ENCODE results near the gene FGD6.
"Not testable (repeated sequence)": the region's sequence is repeated elsewhere in the genome, so short reads cannot be mapped to it uniquely, and the experiment has no call there.

The FGD6 gene

DNA sequence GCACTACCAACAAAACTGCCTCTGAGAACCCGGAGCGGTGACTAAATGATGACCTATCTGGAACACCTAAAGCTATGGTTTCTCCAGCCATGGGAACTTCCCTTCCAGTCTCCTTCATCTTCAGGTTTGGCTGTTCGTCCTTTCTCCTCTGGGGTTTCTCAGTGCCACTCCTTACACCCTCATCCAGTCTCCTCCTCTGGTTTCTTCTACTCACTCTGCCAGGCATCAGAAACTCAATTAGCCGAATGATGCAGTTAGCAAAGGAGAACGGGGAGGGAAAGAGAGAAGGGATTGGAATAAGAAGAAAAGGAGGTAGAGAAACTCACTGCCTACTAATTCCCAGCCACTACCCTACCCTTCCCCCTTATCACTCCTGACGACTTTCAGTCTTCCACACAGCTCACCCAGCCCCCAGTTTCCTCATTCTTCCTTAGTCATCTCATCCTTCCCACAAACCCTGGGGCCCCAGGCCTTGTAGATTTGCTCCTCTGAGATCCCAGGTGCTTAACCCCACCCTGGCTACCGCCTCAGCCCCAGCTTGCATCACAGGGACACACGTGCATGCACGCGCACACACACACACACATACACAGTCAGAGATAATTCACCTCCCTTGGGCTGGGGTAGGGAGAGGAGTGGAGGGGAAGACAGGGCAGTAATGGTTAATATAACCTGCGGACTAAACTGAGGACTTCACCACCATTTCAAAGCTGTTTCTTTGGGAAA is 13.0 kb downstream of the FGD6 start:
- no peak for DNase-seq

DNA sequence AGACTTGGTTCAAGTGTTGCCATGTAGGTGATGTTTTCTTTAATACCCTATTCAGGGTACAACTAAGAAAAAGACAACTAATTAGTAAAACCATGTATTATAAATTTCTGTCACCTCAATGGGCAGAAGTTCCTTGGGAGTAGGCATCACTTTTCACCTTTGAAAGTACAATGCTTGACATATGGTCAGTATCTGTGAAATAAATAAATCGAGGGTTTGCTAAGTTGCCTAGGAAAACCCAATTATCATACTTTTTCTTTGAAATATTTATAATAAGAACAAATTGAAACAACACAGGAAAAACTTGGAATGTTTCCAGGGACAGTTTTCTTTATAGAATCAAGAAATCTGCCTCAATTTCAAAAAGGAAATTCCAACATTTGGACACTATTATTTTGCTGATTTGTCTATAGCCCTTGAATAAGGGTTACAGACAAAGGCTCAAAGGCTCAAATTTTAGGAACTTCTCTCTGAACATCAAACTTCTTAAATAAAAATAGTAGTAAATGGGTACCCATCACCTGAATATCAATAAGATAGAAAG is 13.7 kb downstream of the FGD6 start:
- no peak for DNase-seq

DNA sequence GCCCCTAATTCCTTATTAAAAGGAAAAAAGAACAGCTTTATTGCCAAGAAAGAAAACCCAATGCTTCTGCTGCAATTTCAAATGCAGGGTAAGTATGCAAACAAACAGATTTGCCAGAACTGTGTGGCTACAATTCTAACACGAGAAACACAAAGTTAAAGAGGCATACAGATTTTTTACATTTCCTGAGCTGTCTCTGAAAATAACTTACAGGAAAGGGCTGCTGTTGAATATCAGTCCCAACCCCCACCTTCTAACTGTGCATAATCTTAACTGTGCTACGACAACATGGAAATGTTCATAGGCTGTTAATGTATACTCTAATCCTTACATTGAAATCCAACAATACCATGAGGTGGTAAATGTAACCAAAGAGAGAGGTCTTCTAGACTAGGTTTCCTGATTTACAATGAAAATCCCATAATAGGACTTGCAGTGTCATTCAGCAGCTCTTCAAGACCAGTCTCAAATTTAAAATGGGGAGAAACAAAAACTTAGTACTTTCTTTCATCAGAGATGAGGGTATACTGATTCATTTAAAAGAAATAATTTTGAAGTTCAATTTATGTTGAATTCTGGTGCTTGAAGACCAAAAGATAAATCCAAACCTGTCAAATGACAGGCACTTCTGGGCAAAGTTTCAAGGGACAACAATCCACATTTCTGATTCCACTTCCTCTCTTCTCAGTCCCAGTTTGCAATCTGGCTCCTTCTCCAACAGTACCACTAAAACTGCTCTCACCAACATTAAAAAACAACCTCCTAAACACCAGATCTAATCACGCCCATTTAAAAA is 14.4 kb downstream of the FGD6 start:
- no peak for DNase-seq

DNA sequence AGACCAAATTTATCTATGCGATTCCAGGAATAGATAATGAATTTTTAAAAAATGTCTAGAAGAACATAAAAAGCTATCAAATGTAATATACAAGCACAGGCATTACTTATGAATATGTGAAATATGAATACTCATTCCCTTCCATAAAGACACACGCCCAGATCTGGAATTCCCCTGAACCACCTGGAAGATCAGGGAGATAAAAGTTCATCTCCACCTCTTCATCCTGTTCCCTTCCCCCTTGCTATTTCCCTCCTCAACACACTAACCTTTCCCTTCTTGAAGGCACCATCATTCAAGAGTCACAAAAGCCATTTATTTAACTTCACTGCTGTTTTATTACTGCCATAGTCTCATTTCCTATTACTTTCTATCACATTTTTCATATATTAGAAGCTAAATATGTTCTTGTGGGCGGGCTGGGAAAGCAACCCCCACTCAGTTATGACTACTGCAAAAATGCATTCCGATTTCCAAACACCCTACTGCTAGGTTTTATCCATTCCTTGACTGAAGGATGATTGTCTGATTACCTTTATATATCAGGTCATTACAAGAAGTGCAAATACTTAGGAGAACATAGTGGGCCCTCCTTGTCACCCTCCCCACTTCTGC is 16.1 kb downstream of the FGD6 start:
- DNase-seq = no peak

DNA sequence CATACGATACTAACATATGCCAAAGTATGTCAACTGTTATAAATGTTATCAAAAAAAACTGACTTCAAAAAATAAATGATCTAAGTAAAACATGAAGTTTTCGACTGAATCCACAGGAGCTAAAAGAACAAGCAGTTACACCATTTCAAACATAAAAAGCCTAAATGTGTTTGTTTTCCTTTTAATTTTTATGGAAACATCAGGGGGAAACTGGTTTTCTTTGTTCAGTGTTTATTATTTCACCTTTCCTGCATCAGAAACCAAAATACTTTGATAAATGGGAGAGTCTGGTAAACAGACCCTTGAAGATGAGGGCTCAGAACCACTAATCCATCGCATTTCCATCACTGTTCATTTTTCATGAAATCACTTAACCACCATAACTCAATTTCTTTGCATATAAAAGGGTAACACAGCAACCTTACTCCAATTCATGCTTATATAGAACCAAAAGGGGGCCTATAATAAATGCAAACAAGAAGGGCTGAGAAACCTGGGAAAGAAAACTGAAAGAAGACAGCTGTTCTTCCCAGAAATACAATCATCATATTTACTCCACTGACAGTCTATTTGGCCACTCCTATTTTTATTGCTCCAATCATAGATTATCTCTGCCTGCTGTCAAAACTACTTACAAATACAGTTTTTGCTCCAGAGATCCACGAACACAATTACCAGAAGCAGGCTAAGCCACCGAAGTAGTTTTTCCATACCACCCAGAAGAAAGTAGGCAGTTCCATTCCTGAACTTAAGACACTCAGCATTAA is 17.0 kb downstream of the FGD6 start:
- no peak for DNase-seq

DNA sequence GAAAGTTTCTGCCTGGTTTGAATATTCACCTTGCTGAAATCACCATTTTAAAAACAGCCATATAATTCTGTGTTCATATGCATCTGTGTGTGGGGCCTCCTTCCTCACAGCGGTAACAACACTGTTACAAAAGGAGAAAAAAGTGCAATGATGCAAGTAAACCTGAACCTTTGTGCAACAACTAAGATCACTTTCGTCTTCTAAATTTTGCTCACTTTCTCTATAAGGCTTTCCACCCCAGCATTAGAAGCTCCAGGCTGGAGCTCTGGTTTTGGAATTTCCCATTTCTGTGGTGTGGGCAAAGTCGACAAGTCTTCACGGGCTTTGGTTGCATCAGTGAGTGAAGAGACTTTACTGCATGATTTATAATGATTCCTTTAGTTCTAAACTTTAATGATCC is 18.4 kb downstream of the FGD6 start:
- no peak for DNase-seq

DNA sequence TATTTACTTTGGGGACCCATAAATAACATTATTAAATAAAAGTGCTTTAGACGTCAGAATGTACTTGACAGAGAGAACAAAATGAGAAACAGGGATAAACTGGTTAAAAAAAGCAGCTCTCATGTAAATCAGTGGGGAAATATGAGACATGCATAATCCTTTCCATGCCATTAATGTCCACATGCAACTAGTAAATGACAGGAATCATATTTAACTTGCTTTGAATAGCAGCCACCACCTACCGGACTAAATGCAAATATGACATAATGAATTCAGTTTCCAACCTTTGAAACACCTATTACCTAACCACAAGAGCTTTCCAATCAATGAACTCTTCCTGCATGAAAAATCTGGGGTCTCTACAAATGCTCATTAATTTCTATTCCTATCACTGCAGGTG is 19.6 kb downstream of the FGD6 start:
- no peak for DNase-seq

DNA sequence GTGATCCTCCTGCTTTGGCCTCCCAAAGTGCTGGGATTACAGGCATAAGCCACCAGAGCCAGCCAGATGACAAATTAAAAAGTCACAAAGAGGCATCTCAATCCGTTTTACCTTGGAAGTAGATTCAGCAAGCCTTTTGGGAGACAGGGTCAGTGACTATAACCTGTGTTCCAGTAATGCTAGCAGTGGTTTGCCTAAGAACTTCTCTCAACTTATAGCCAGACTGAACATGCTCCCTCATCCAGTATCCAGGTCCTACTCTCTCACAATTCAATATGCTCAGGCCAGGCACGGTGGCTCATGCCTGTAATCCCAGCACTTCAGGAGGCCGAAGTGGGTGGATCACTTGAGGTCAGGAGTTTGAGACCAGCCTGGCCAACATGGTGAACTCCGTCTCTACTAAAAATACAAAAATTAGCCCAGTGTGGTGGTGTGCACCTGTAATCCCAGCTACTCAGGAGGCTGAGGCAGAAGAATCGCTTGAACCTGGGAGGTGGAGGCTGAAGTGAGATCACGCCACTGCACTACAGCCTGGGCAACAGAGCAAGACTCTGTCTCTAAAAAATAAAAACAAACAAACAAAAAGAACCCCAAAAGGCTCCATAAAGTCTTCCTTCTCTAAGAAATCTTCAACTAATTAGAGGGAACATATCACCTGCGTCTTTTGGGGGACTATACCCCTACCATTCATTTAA is 20.2 kb downstream of the FGD6 start:
- DNase-seq = not testable (repeated sequence)

DNA sequence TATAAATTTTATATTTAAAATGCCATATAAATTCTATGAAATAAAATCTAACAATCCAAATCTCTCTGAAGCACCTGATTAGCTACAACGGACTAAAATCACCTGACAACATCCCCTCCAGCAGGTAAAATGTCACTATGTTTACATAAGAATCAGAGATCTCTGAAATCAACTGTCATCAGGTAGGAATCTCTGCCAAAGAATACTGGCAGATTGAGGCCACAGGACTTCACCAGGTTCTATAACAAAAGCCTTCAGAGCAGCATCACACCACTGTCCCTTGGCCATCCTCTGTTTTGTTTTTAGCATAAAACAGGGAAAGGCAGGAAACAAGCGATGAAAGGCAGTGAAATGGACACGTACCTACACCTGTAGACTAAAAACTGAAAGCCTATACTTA is 22.1 kb downstream of the FGD6 start:
- no peak for DNase-seq

DNA sequence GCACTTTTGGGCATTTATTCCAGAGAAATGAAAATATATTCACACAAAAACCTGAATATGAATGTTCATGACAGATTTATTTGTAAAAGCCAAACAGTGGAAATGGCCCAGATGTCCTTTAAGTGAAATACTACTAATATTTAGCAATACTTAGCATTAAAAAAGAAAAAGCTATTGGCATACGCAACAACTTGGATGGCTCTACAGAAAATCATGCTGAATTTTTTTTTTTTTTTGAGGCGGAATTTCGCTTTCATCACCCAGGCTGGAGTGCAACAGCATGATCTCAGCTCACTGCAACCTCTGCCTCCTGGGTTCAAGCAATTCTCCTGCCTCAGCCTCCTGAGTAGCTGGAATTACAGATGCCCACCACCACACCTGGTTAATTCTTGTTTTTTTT is 24.1 kb downstream of the FGD6 start:
- no peak for DNase-seq

DNA sequence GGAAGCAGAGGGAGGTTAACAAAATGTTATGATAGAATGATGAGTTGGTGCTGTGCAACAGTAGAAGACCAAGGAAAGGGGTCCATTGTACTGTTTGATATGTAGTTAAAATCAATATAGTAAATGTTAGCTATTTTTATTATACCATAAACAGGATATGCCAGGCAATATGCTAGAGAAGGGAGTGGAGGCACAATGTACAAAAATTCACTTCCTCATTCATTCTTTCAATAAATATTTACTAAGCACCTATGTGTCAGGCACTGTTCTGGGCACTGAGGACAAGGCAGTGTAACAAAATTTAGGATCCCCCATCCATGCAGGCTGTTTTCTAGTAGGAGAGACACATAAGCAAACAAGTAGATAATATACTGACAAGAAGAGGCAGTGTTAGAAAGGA is 25.0 kb downstream of the FGD6 start:
- DNase-seq = no peak

DNA sequence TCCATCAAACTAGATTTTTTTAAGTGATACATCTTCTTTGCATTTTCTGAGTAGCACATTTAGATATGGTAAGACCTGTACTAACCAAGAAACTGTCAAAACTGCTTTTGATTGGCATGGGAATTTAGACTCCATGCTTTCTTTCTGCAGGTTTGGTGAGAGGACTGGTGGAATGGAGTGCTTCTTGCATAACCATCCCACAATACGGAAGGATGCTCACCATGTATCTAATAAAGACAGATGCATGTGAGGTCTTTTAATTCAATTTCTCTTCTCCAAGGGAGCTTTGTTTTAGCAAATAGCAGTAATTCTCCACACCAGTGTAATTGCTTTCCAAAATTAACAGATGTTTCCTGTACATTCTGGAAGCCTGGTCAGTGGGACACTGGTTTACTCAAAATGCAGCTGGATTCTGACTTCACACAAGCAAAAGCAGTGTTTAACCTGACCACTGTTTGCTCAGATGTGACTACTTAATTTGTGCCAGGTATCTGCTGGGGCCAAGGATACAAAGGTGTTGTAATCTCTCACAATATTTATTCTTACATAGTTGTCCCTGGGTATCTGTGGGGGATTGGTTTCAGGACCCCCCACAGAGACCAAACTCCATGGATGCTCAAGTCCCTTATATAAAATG is 26.1 kb downstream of the FGD6 start:
- no peak for DNase-seq

DNA sequence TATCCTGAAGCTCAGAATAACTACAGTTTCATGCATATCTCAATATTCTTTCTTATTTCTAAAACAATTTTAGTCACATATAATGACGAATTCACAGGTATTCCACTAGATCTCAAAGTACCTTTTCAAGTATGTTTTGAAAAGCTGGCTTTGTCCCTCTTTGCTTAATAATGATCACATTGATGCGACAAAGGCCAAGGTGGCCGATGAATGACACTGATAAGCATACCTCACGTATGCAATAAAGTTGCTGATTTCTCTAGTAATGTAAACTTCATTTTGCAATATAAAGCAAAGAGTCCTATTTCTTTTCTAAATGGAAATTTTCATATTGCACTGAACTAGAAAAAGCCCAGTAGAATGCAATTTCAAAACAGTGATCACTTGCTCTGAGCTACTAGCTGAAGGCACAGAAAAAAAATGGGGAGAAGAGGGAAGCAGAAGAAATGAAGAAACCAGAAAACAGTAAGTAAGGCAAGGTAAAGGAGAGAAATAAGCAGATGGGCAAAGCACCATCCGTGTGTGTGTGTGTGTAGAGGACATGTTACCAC is 29.3 kb downstream of the FGD6 start:
- no peak for DNase-seq

DNA sequence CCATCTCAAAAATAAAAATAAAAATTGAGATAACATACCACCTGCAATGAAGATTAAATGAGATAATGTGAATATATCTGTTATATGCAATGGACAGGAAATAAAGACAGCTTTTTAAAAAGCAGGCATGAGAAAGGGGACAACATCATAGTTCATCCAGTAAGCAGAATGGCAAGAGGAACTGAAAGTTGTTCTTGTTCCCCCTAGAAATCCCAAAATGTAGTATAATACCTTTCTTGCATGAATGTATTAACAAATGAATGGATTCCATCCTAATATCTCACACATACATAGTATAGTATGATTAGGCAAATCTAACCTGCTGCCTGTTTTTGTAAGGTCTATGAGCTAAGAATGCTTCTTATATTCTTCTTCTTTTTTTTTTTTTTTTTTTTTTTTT is 31.4 kb downstream of the FGD6 start:
- DNase-seq = no peak

DNA sequence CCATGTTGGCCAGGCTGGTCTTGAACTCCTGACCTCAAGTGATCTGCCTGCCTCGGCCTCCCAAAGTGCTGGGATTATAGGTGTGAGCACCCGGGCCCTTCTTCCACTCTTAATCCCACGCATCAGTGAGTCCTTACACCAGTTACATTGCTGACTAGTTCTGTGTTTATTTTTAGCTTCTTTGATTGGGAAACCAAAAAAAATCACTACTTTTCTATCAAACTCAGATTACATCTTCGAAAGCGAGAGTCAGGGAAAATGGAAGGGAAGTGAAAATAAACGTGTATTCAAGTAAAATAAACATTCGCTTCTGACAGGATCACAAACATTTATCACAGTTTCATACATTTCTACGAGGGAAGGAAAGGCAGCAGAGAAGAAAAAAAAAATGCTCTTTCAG is 32.2 kb downstream of the FGD6 start:
- DNase-seq = no peak

DNA sequence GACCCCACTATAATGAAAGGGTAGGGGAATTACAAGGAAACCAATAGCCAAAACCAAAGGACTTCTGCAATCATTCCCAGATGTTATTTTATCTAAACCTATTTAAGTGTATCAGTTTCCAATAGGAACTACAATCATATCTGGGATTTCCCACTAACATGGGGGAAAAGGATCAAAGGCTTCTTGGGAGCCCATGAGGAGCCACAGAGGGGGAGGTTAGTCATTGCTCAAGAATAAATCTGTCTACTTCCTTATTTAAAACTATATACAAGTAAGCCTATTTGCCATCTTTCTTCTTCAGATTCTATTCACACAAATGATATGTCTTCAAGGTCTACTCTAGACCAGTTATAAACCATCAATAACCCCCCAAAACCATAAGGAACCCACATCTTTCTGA is 33.1 kb downstream of the FGD6 start:
- no peak for DNase-seq

DNA sequence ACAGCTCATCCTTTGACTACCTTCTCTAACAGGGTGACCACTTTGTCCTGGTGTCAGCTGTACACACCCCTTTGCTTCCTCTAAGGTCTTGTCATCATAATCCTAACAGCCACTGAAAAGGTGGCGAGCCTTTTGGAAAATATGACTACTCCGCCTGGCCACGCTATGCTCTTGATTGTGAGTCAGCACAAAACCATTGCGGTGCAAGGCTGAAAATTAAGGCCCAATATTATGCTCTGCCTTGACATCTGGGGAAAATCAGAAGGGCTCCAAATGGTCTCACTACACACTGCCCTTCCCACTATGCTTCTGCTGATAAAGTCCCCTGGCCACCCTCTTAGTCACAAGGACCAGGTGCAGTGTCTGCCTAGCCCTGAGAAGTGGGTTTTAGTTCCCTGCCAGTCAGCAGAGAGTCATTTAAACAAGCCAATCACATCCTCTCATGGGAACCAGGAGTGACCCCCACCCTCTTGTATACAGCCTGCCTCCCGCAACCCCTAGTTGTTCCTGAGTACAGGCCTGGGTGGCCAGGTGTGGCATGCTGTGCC is 34.3 kb downstream of the FGD6 start:
- DNase-seq = no peak

DNA sequence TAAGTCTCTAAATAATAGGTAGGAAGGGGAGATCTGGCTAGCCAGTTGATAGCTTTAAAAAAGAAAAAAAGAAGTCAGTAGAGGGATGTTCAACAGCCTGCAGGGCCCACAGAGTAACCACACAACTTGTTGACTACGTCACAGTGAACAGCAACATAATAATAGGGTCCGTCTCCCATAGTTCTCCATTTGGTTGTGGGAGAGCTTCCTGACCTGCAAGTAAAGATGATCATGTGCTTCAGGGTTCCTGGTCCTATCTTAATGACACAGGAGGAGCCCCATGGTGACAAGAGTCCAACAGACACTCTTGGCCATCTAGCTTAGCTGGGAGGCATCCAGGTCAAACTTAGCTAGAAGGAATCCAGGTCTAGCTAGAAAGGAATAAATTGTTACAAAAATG is 36.2 kb downstream of the FGD6 start:
- no peak for DNase-seq

DNA sequence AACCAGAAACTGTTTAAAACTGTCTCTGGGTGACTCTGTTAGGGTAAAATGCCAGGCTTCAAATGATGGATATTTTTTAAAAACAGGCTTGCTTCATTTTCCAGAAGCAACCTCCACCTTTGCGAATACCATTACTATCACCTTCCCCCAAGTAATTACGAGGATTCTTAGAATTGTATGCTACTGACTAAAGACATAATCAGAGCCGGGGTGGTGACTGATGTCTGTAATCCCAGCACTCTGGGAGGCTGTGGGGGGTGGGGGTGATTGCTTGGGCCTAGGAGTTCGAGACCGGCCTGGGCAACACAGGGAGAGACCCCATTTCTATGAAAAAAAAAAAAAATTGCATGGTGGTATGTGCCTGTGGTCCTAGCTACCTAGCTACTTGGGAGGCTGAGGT is 38.3 kb downstream of the FGD6 start:
- DNase-seq = no peak

DNA sequence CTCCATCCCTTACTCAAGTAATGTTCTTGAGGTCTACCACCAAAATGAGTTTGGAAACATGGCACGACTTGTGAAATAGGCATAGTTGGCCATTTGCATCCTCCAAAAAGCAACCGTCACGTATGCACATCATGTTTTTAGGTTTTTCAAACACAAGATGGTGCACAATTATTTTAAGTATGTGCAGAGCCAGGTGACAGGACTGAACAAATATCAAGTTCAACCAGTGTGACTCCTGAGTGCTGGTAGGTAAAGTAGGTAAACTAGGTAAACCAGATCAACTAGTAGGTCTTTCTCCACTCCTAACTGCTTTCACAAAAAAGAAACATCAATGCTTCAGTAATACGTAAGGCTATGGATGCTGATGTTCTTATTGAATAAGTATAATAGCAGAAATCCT is 39.1 kb downstream of the FGD6 start:
- no peak for DNase-seq

DNA sequence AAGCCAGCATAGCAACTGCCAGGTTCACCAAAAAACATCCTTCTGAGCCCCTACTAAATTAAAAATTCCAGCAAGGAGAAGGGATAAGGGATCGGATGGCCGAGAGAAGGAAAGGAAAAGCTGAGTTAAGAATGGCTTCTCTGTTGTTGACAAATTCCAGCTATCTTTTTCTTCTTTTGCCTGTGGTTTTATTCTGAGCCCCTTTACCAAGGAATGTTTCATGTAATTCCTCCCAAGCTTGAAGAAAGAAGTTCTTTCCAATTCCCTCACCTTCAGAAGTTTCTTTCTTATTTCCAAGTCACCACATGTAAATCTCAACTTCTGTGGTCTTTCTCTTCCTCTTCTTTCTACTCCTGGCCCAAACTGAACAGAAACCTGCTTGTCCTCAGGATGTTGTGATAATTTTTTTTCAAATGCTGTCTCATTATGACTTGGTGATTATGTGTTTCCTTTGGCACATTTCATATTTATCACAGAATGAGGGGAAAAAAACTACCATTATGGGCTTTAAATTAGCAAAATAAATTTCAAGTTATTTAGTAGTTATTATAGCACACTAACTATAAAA is 40.0 kb downstream of the FGD6 start:
- DNase-seq = no peak
